NCI-H2196 (cell line): ENCODE data around the gene MYL7.

ENCODE experiments used
- DNase-seq: peaks from one replicate; lab custom pipeline; 2025; ENCODE audit not compliant: unreplicated experiment; lab: John Stamatoyannopoulos, UW

The MYL7 gene

DNA sequence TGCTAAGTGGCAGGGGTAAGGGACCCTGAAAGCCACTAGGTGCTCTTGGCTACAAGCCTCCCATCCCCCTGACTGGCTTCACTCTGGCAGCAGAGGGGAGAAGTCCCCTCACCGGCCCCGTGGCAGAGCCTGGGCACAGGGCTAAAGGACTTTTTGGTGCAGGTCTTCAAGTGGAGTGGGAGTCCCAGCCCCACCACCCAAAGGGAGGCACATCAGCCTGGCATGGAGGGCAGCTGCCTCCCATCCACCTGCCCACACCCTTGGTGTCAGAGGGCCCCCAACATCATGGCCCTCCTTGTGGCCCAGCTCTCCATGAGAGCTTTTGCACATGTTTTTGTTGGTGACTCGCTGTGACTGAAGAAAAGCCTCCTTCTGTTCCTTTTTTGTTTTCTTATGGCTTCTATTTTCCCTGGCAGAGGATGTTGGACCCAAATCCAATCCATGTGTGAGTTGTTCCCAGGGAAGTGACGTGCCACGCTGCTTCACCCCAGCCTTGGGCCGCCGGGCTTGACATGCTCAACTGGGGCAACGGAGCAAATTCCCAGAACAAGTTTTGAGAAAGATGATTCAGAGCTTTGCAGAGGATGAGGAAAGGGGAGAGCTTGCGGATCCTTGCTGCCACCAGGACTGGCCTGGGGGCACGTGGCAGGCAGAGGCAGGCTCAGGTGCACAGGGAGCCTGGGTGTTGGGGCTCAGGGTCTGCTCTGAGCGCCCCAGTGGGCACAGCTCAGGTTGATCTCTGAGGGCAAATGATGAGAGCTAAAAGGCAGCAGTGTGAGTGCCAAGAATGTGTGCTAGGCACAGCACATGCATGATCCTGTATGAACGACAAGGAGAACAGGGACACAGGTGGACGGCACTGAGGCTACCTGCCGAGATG lies 38.9 kb downstream of the MYL7 start:
- DNase-seq, result no peak

DNA sequence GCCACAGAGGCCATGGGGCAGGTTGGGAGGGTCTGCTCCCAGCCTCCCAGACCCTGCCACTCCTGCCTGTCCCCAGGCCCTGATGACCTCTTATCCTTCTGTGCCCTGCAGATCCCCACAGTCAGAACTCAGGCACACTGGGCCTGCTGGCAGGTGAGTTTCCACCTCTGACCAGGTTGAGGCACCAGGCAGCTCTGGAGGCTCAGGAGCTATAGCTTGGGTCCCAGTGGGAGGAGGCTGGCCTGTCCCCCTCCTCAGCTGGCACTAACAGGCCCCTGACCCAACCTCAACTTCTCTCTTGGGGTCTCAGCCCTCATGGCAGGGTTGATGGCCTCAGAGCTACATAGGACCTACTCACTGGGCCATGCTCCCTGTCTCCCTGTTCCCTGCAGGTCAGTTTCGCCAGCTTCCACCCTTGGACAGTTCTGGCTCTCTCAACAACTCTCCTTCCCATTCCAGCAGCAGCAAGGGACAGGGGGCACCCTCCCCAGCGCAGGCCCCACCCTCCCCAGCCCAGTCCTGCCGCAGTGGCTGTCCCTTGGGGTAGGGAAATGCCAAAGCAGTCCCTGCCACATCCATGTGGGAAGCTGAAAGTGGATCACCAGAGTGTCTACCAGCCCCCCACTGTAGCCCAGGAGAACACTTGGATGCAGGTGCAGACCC lies 39.7 kb downstream of the MYL7 start:
- DNase-seq, result no peak

- no peak for DNase-seq
Observed at GRCh38 chr7:44100458-44101302, 40.5 kb downstream of the MYL7 start.

- DNase-seq, result no peak
Observed at GRCh38 chr7:44099669-44100068, 41.5 kb downstream of the MYL7 start.

DNA sequence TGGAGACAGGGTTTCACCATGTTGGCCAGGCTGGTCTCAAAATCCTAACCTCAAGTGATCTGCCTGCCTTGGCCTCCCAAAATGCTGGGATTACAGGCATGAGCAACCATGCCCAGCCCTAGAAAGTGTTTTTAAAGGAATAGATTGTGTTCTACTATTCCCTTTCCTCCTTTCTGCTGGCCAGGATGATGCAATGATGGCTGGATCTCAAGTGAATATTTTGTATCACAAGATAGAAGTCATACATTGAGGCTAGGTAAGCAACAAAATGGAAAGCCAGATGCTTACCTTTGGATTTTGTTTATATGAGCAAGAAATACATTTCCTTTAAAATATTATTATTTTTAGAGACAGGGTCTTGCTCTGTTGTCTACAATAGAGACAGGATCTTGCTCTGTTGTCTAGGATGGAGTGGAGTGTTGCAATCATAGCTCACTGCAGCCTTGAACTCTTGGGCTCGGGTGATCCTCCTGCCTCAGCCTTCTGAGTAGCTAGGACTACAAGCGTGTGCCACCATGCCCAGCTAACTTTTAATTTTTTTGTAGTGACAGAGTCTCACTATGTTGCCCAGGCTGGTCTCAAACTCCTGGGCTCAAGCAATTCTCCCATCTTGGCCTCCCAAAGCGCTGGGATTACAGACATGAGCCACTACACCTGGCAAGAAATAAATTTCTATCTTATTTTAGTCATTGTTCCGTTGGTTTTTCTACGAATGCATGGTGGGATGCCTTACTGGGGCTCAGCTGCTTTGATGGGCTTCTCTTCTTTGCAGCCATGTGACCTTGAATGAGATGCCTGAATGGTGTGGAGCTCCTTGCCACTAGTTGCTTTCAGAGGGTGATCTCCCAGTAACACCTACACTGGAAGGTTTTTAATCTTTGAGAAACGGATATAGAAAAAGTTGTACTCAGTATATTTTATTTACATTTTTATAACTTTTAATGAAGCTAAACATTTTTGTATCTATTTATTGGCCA lies 42.8 kb downstream of the MYL7 start:
- no peak for DNase-seq

- peak; percentile 9 for DNase-seq
Observed at GRCh38 chr7:44097064-44097932, 43.8 kb downstream of the MYL7 start.

- no peak for DNase-seq
Observed at GRCh38 chr7:44096326-44096881, 44.7 kb downstream of the MYL7 start.

DNA sequence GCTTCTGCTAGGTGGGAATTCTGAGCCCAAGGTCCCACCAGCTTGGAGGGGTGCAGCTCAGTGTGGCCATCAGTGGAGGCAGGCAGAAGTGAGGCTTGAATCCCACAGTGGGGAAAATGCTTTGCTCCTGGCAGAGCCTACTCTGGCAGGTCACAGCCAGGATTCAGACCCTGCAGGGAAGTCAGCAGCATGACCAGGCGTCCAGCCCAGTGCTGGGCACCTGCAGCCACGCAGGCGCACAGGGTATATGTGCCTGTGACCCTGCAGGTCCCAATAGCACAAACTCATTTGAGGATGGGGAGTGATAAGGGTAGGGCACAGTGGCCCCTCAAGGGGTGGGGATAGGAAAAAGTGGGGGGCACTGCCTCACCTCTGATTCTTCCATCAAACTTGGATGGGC lies 45.4 kb downstream of the MYL7 start:
- no peak for DNase-seq

- DNase-seq, result no peak
Observed at GRCh38 chr7:44094883-44095592, 46.1 kb downstream of the MYL7 start.

DNA sequence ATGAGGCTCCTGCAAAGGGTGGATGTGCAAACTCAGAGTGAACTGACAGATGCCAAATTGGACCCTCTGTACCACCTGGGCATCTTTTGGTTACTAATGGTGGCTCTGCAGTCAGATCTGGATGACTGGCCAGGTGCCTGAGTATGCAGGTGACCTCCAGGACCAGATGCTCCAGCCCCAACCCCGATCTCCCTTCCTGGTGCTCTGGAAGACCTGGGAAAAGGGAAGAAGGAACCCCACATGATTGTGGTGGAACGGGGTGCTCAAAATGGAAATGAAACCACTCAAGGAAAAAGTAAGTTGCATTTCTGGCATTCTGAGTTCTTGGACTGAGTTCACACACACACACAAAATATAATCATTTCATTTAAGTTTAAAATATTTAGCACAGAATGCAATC lies 46.8 kb downstream of the MYL7 start:
- DNase-seq, result no peak

DNA sequence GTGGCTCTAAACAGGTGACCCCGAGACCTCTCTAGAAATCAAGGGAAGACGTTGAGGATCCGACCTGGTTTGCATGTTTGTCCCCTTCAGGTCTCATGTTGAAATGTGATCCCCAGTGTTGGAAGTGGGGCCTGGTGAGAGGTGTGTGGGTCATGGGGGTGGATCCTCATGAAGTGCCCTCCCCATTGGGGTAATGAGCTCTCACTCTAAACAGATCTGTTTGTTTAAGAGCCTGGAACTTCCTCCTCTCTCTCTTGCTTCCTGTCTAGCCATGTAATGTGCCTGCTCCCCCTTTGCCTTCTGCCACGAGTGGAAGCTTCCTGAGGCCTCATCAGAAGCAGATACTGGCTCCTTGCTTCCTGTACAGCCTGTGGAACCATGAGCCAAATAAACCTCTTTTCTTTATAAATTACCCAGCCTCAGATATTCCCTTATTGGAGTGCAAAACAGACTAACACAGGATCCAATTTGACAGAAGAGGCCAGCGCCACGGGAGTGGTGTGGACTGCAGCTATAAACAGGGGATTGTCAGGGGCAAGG lies 48.0 kb downstream of the MYL7 start:
- no peak for DNase-seq
